SU-DHL-6 (cell line): Measurements from ENCODE around the gene TSHZ3.

Experiments used
- H2AFZ ChIP-seq: fragments of 200-600 bp; sonication (generic); 2 replicates; pipeline ENCODE4 v1.6.1; 2014; ENCODE audit warnings: low read depth, mild to moderate bottlenecking, moderate library complexity, mixed read lengths, antibody characterized with exemption, low read length; ENCODE audit not compliant: severe bottlenecking
- H3F3A ChIP-seq: fragments of 200-600 bp; shearing (Covaris generic); 2 replicates; pipeline ENCODE4 v1.6.0; 2016; ENCODE audit warnings: antibody characterized with exemption, mild to moderate bottlenecking; ENCODE audit not compliant: insufficient read depth
- H3K27ac ChIP-seq: fragments of 200-600 bp; sonication (generic); 2 replicates; pipeline ENCODE4 v1.5.1; 2016; ENCODE audit warnings: low read depth, mild to moderate bottlenecking, low read length, moderate library complexity, mixed read lengths
- H3K27me3 ChIP-seq: fragments of 200-600 bp; sonication (generic), shearing (Covaris generic); 2 replicates; pipeline ENCODE4 v1.6.0; 2014; ENCODE audit warnings: mild to moderate bottlenecking, low read length
- H3K36me3 ChIP-seq: fragments of 200-600 bp; sonication (generic); 2 replicates; pipeline ENCODE4 v1.6.1; 2014; ENCODE audit warnings: mild to moderate bottlenecking, low read length, mixed read lengths
- H3K4me2 ChIP-seq: fragments of 300-600, 200-600 bp; shearing (Covaris generic), sonication (generic); 2 replicates; pipeline ENCODE4 v1.6.0; 2014; ENCODE audit warnings: low read length, low read depth, mild to moderate bottlenecking; ENCODE audit not compliant: poor library complexity, severe bottlenecking
- H3K4me3 ChIP-seq: fragments of 200-600 bp; sonication (generic); 2 replicates; pipeline ENCODE4 v1.5.1; 2014; ENCODE audit warnings: antibody characterized with exemption, low read length, mild to moderate bottlenecking, mixed read lengths; ENCODE audit not compliant: insufficient read depth, poor library complexity, severe bottlenecking
- H3K79me2 ChIP-seq: fragments of 200-600 bp; sonication (generic); 2 replicates; pipeline ENCODE4 v1.6.1; 2014; ENCODE audit warnings: mild to moderate bottlenecking, low read length, moderate library complexity; ENCODE audit not compliant: insufficient read depth
- H3K9ac ChIP-seq: fragments of 200-600 bp; sonication (generic); 2 replicates; pipeline ENCODE4 v1.7.0; 2014; ENCODE audit warnings: mild to moderate bottlenecking, low read length
- H3K9me2 ChIP-seq: fragments of 200-600 bp; sonication (generic); replicated peaks from 2 replicates; pipeline ENCODE4 v1.6.1; 2014; ENCODE audit warnings: low read length; ENCODE audit not compliant: insufficient read depth
- H3K9me3 ChIP-seq: fragments of 200-600 bp; sonication (generic); 2 replicates; pipeline ENCODE4 v1.6.1; 2014; ENCODE audit warnings: low read length, mixed read lengths; ENCODE audit not compliant: insufficient read depth
- H4K20me1 ChIP-seq: fragments of 200-600 bp; sonication (generic); 2 replicates; pipeline ENCODE4 v1.6.1; 2014; ENCODE audit warnings: low read depth, mild to moderate bottlenecking, antibody characterized with exemption, low read length, moderate library complexity, mixed read lengths
- EZH2phosphoT487 ChIP-seq: fragments of 200-600 bp; sonication (generic), shearing (Covaris generic); conservative IDR thresholded peaks from 2 replicates; pipeline ENCODE4 v1.6.1; 2018; ENCODE audit warnings: mild to moderate bottlenecking, antibody characterized with exemption, low read length, moderate library complexity, mixed read lengths
- TF ChIP-seq, protein P1 (sequence below): fragments of 200-600 bp; sonication (generic); IDR thresholded peaks from one replicate; pipeline ENCODE4 v1.5.1; 2017; ENCODE audit warnings: antibody characterized with exemption, mild to moderate bottlenecking, low read length, moderate library complexity; ENCODE audit not compliant: insufficient read depth, poor library complexity, severe bottlenecking

TSHZ3 gene

DNA sequence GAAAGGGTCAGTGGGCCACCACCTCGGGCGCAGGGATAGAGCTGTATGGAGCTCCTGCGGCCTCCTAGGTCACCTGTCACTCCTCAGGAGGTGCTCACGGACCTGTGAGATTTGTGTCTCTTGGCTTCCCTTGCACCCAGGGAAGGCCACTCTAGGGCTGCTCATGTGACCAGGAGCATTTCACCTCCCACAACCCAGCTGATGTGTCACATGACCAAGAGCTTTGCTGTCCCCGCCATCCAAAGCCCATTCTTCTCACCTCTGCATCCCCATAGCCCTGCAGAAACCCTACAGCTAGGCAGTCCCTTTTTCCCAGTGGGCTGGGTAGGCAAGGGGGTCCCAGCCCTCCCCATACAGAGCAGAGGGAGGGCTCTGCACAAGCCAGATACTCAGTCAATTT lies 51.2 kb downstream of the TSHZ3 start:
- TF ChIP-seq EZH2phosphoT487, result no peak
- TF ChIP-seq, protein P1, sequence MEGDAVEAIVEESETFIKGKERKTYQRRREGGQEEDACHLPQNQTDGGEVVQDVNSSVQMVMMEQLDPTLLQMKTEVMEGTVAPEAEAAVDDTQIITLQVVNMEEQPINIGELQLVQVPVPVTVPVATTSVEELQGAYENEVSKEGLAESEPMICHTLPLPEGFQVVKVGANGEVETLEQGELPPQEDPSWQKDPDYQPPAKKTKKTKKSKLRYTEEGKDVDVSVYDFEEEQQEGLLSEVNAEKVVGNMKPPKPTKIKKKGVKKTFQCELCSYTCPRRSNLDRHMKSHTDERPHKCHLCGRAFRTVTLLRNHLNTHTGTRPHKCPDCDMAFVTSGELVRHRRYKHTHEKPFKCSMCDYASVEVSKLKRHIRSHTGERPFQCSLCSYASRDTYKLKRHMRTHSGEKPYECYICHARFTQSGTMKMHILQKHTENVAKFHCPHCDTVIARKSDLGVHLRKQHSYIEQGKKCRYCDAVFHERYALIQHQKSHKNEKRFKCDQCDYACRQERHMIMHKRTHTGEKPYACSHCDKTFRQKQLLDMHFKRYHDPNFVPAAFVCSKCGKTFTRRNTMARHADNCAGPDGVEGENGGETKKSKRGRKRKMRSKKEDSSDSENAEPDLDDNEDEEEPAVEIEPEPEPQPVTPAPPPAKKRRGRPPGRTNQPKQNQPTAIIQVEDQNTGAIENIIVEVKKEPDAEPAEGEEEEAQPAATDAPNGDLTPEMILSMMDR, result no peak

DNA sequence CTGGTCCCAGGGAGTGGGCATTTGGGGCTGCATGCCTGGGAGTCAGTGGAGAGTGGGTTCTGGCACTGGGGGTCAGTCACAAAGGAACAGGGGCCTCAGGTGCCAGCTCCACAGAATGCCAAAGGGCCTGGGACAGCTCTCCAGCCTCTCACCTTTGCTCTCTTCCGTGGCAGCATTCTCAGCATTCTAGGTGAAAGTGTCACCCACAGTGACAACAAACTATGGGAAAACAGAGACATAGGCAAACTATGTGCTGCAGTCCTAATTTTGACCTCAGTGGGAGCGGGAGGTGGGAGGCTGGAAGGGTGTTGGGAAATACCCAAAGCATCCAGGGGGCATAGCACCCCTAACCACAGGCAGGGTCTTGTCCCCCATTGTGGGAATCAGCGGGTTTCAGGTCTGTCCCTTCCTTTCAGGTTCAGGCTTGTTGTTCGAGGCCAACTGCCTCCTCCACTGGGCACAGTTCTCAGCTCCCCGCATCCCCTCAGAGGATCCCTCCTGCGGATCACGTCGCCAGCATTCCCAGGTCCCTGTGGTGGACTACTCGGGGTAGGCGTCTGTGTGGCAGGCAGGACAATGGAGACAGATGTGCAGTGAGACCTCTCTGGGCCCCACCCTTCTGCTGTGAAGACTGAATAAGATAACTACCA lies 52.4 kb downstream of the TSHZ3 start:
- TF ChIP-seq, protein P1, result no peak
- H3K4me2 ChIP-seq, result no peak overlapping the region
- H3K27me3 ChIP-seq, result no peaks in the 10 kb centered on the region
- no peaks in the 10 kb centered on the region for H3K9me3 ChIP-seq
- H2AFZ ChIP-seq, result no peak overlapping the region
- no peak overlapping the region for H3K4me3 ChIP-seq
- H4K20me1 ChIP-seq, result no peaks in the 10 kb centered on the region
- no peak overlapping the region for H3K27ac ChIP-seq
- no peaks in the 10 kb centered on the region for H3K9me2 ChIP-seq
- H3F3A ChIP-seq, result no peaks in the 10 kb centered on the region
- H3K79me2 ChIP-seq, result no peaks in the 10 kb centered on the region
- no peak overlapping the region for H3K9ac ChIP-seq
- H3K36me3 ChIP-seq, result no peaks in the 10 kb centered on the region

More for the DNA sequence above, 51.2 kb downstream of the TSHZ3 start:
- Histone ChIP-seq H3K4me3 (no peak overlapping the region), H3K9ac (no peak overlapping the region), H3K9me2 (no peaks in the 10 kb centered on the region), H3K4me2 (no peak overlapping the region), H3K9me3 (no peaks in the 10 kb centered on the region), H2AFZ (no peak overlapping the region), H4K20me1 (no peaks in the 10 kb centered on the region), H3K27me3 (no peaks in the 10 kb centered on the region), H3F3A (no peaks in the 10 kb centered on the region), H3K27ac (no peak overlapping the region), H3K79me2 (no peaks in the 10 kb centered on the region), H3K36me3 (no peaks in the 10 kb centered on the region)

DNA sequence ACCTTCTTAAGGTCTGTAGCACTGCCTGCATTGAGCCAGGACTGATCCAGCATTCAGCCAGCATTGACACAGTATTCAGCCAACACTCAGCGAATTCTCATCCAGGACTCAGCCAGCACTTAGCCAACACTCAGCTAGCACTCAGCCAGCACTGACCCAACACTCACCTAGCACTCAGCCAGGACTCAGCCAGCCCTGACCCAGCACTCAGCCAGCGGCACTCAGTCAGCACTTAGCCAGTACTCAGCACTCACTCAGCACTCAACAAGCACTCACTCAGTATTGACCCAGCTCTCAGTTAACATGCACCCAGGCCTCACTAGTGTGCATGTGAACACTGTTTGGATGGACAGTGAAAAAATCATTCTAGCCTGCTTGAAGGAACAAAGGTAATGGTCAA lies 55.0 kb downstream of the TSHZ3 start:
- H3K9ac ChIP-seq, result no peak overlapping the region
- no peaks in the 10 kb centered on the region for H3K27me3 ChIP-seq
- no peaks in the 10 kb centered on the region for H3K9me2 ChIP-seq
- no peak overlapping the region for H2AFZ ChIP-seq
- H3K27ac ChIP-seq, result no peak overlapping the region
- no peak for TF ChIP-seq EZH2phosphoT487
- TF ChIP-seq, protein P1, result no peak
- no peaks in the 10 kb centered on the region for H4K20me1 ChIP-seq
- no peak overlapping the region for H3K4me3 ChIP-seq
- no peaks in the 10 kb centered on the region for H3K79me2 ChIP-seq
- H3K9me3 ChIP-seq, result no peaks in the 10 kb centered on the region
- H3K4me2 ChIP-seq, result no peak overlapping the region
- no peaks in the 10 kb centered on the region for H3F3A ChIP-seq
- H3K36me3 ChIP-seq, result no peaks in the 10 kb centered on the region
